NCI-H82 treated with DMSO at 0.1 percent for 48 hours (cell line): ENCODE data around the gene ZNF334.
A peak's percentile ranks its signal among the peaks of the same experiment; 100 is the strongest.

ENCODE experiments used
- DNase-seq: peaks from one replicate; lab custom pipeline; 2025; ENCODE audit not compliant: unreplicated experiment; lab: John Stamatoyannopoulos, UW

ZNF334 gene

DNA sequence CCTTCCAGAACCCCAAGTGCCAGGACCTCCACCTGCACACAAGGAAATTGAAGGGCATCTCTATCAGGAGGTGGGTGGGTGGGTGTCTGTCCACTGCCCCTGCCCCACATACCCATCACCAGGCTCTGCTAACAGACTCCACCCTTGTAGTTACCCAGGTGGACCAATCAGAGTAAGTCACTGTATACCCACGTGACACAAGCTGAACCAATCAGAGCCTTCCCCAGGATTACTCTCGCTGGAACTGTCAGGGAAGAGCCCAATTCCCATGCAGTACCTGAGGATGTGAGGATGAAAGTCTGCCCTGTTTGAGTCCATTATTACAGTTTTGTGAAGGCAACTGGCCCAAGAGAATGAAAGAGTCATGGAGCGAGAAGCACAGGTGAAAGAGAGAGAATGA is 32.9 kb upstream of the ZNF334 start:
- DNase-seq, result no peak

DNA sequence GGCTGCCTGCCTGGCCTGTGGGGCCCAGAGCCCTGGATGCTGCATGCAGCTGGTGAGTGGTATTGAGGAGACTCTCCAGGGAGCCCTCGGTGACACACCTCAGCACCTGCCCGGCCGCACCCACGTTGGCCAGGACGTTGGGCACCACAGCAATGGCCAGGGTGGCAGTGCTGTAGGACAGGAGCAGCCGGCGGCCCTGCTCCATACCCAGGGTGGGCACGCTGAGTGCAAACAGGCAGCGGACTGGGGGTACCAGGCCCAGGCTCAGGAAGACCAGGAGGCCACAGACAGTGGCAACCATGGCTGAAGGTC is 32.4 kb upstream of the ZNF334 start:
- DNase-seq, result no peak

DNA sequence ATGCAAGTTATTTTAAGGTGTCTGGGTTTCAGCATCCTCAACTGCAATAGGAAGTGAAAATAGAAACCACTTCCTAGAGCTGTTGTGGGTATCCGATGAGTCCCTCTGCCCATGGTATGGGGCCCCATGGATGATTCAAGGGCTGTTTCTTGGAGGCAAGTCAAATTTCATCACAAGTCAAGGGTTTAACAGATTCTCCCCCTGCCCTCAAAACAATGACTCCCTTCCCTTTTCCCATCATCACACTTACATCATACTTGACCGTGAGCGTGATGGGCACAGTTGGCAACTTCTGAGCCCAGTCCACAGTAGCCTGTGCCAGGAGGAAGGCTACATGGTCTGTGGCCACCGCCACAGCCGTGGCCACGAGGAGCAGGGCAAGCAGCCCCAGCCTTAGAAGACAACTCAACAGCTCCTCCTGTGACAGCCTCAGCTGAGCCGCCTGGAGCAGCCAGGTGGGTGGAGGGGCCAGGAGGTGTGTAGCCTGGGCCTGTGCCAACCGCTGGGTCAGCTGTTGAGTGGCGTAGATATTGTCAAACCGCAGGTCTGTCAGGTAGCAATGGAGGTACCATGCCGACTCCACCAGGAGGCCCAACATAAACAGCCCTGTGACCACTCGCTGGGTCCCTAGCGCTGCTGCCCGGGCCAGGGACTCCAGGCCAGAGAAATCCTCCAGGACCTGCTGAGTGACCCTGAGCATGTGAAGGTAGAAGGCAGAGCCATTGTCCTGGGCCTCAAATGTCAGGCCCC is 31.9 kb upstream of the ZNF334 start:
- no peak for DNase-seq

DNA sequence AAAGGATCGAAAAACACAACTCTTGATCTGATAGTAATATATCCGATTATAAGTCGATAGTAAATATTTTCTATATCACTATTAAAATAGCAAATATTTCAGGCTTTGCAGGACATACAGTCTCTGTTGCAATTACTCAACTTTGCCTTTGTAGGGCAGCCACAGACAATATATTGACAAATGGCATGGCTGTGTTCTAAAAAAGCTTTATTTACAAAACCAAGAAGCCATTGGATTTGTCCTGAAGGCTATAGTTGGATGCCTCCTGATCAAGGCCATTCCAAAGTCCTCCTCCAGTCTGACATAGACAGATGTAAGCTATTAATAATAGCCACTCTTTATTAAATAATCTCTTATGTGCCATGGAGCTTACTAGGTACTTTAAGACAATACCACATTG is 31.2 kb upstream of the ZNF334 start:
- no peak for DNase-seq

DNA sequence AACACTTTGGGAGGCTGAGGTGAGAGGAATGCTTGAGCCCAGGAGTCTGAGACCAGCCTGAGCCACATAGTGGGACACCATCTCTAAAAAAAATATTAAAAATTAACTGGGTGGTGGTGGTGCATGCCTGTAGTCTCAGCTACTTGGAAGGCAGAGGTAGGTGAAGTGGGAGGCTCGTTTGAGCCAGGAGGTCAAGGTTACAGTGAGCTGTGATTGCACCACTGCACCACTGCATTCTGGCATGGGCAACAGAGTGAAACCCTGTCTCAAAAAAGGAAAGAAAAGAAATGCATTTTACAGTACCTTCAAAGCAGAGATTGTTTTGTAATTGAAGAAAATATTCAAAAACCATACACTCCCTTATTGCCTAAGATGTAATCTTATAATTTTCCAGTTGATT is 30.6 kb upstream of the ZNF334 start:
- DNase-seq, result no peak

DNA sequence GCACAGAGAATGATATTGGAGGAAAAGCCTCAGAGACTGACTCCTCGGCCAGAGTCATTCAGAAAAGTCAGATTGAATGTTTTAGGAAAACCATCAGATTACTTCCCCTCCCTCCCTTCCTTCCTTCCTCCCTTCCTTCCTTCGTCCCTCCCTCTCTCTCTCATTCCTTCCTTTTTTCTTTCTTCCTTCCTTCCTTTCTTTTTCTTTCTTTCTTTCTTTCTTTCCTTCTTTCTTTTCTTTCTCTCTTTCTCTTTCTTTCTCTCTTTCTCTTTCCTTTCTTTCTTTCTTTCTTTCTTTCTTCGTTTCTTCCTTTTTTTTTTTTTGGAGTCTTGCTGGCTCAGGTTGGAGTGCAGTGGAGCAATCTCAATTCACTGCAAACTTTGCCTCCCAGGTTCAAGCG is 29.7 kb upstream of the ZNF334 start:
- no peak for DNase-seq

DNA sequence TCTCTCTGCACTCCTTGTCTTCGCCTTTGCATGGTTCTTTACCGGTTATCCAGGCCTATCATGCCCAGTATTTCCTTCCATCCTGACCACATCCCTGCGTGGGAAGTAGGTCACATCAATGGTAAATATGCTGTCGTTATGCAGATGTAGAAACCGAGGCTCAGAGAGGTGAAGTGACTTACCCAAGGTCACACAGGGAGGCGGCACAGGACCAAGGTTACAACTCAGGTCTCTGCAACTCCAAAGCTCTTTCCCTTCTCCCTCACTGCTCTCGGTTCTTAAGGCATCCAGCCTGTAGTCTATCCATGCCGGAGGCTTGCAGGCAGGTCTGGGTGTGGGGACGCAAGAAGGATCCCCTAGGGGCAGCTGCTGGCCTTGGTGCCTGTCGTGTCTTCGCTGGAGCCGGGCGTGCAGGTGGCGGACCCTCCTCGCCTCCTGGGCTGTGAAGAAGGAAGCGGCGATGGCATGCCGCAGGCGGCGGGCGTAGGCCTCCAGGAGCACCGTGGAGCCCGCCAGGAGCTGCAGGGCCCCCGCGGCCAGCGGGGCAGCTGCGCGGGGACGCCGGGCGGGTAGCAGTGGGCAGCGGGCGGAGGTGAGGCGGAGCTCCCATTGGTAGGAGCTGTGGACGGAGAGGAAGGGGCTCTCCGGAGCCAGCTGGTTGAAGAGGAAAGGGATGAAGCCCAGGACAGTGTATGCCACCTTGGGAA is 28.0 kb upstream of the ZNF334 start:
- DNase-seq, result no peak

DNA sequence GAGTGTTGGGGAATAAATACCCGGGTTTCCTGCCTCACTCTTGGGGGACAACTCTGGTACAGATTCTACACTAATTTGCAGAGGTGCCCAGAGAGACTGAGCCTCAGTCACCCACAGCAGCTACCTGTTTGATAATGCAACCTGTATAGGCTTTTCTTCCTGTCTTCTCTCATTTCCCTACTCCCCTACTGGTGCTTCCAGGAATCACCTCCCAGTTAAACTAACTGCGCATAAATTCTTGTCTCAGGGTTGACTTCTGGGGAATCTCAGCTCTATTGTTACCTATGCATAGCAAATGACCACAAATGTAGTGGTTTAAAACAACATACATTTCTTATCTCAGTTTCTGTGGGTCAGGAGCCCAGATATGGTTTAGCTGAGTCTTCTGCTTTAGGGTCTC is 25.8 kb upstream of the ZNF334 start:
- DNase-seq, result no peak

DNA sequence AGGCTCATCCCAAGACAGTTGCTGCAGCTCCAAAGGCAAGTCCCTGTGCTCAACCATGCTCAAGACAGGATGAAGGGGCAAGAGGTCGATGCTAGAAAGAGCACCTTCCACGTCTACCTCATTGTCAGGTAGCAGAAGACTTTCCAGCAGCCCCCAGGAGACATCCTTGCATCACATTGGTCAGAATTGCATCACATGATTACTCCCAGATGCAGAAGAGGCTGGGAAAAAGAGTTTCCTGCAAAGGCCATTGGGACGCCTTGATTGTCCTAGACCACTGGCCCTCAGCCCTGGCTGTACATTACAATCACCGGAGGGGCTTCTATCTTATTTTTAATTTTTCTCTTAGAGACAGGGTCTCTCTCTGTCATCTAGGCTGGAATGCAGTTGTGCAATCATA is 17.3 kb upstream of the ZNF334 start:
- DNase-seq, result no peak

DNA sequence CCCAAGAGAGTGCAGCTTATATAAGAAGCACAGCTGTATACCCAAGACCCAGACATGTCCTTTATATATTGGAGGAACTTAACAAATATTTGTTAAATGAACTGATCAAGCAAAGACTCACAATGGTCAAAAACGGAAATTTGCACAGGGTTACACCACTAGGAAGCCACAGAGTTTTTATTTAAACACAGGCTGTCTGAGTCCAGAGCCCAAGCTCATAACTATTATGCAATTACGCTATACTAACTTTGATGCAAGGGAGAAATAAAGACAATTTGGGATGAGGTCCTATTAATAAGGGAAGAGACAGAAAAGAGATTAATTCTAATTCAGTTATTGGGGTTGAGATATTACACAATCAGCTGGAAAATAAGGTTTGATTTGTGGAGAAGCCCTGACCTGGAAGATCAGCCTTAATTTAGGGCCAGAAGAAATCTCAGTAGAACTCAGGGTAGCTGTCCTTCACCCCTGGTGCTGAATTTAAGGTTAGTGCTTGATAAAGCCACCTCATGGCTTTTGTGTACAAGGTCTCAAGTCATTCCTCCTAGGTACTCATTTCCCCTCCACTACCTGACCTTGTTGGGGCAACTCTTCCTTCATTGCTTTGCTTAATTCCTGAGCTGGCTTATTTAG is 10.5 kb upstream of the ZNF334 start:
- DNase-seq, result no peak

DNA sequence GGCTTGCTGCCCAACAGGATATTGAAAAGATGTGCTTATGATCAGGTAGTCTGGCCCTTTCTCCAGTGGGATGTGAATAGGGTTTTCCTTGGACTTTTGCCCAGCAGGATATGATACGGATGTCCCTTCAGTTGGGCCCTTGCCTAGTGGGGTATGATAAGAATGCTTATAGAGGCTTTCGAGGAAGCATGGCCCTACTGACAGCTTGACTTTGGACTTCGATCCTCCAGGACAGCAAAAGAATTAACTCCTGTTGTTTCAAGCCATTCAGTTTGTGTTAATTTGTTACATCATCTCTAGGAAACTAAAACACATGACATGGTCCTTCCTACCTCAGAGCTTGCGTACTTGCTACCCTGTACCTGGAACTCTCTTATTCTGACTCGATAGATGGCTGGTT is 9.7 kb upstream of the ZNF334 start:
- no peak for DNase-seq

DNA sequence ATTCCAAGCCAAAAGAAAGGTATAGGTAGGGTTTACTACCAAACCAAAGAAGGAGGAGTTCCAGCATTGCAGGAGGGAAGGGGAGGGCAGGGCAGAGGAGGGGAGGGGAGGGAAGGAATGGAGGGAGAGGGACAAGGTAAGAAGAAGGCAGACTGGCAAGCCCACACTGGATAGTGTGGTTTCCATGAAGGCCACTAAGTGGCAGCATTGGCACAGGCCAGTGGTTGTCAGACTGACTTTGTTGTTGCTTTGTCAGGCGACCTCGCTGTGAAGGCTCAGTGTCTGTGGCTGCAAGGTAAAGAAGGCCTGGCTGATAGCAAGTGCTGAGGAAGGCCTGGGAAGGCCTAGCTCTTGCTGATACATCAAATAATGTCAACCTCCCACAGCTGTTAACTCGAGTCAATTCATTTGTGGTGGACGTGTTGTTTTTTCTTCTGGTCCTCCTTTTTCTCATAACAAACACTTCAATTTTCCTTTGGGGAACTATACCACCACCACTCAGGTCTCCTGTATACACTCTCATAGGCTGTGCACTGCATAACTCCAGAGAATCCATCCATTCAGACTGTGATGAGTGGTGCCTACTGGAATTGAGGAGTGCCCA is 7.7 kb upstream of the ZNF334 start:
- peak; percentile 33 for DNase-seq

DNA sequence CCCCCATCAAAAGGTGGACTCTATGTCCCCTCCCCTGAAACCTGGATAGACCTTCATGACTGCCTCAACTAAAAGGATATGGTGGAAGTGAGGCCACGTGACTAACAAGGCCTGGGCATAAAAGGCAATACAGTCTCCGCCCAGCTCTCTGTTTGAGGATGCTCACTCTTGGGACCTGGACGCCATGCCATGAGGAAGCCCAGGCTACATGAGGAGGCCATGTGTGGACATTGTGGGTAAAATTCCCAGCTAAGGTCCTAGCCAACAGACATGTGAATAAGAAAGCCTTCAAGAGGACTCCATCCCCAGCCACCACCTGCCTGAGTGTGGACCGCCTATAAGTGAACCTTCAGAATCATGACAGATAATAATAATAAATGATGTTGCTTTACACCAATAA is 7.2 kb upstream of the ZNF334 start:
- DNase-seq, result no peak

DNA sequence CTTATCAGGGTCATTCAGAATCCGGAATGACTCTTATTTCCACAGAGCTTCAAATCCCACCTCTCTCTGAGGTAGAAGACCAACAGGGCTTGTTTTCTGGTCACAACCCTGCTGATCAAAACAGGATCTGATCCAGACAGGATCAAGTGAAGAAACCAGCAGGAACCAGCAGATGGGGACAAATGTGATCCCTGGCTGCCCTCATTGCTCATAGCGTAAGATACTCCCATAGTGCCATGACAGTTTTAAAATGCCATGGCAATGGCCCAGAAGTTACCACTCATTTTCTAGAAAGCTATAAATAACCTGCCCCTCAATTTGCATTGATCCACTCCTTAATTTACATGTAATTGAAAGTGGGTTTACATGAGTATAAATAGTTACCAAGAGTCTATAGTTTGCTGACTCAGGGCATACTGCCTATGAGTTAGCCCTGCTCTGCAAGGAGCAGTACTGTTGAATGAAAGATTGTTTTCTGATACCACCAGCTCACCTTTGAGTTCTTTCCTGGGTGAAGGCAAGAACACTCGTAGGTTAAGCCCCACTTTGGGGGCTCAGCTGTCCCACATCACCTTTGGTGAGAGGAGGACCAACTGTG is 6.2 kb upstream of the ZNF334 start:
- no peak for DNase-seq

DNA sequence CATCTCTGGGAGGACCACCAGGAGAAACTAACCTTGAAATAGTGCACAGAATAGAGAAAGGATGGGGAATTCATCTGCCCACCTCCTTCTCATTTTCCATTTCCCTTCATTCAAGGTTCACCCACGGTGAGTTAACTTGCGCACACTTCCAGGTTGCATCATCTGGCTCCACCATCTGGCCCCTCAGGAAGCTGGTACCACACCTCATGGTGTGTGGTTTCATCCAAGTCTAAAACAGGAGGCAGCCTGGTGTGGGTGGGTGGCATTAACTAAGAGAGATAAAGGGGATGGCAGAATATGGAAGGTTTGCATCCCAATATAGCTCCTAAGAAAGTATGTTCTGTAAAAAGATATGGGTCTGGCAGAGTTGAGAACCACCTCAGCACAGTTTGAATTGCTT is 3.8 kb downstream of the ZNF334 start:
- DNase-seq, result no peak

DNA sequence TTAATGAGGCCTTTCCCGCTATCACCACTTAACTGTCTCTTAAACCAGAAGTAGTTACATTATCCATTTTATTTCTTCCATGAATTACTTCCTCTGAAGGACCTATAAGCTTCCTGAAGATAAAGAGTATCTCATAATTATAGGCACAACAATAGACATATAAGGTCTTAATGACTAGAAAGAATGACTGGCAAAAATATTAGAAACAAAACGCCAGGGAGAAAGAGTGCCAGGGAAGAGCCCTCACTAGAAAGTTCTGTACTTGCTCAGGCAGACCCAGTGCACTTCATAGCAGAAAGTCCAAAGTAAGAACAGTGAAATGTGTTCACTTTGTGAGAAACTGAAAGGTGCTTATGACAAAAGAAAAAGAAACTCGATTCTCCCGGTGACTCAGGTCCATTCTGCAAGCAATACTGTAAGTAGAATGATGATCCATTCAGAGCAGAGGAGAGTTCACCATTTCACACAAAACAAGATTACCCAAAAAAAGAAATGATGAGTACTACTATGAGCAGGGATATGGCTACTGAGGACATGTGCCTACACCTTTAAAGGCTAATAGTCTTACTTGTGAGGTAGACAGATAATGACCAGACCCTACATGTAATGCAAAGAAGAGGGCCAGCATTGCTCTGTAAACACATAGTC is 5.5 kb downstream of the ZNF334 start:
- no peak for DNase-seq

DNA sequence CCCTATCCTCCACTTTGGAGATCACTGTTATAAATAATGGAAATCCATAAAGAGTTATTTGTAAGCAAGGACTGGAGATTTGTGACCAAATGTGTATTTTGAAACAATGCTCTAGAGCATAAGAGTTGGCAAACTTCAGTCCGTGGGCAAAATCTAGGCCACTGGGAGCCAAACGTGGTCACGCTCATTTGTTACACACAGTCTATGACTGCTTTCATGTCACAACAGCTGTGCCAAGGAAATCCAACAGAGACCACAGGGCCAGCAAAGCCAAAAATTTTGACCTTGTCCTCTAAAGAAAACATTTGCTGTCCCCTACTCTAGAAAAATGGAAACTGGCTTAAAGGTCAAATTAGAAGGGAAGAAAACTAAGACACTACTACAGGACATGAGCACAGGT is 7.9 kb downstream of the ZNF334 start:
- no peak for DNase-seq

DNA sequence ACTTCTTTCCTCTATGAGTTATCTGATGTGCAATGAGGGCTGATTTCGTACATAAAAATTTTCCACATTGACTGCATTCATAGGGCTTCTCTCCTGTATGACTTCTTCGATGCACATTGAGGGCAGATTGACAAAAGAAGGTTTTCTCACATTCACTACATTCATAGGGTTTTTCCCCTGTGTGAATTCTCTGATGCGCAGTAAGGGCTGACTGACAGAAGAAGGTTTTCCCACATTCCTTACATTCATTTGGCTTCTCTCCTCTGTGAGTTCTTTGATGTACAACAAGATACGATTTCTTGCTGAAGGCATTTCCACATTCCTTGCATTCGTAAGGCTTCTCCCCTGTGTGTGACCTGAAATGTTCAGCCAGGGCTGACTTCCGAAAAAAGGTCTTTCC is 11.4 kb downstream of the ZNF334 start:
- DNase-seq, result no peak

DNA sequence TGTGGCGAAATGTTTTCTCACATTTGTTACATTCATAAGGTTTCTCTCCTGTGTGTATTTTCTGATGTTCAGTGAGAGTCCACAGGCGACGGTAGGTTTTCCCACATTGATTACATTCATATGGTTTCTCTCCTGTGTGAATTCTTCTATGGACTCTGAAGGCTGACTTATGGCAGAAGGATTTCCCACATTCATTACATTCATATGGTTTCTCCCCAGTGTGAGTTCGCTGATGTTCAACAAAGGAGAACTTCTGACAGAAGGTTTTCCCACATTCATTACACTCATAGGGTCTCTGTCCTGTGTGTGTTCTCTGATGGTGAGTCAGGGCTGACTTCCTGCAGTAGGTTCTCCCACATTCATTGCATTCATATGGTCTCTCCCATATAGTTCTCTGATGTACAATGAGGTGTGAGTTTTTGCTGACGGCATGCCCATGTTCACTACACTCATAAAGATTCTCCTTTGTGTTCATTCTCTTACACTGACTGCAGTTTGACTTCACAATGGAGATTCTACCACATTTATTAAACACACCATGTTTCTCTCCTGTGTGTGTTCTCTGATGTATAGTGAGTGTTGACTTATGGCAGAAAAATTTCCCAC is 11.9 kb downstream of the ZNF334 start:
- no peak for DNase-seq

DNA sequence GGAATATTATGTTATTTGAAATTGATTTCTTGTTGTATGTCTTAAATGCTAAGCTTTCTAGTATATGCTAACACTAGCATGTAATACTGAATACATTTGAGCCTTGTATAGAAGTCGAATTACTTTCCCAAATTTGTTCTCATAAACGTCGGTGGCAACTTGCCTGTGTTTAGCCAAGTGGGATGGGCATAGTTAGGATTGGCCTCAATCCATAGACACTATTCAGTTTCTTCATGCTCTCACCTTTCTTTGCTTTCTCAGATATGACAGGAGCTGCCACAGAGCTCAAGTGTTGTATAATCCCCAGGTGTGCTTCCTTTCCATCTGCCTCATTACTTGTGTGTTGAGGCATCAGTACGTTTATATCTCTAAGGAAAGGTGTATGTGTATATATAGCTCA is 19.3 kb downstream of the ZNF334 start:
- DNase-seq, result no peak

DNA sequence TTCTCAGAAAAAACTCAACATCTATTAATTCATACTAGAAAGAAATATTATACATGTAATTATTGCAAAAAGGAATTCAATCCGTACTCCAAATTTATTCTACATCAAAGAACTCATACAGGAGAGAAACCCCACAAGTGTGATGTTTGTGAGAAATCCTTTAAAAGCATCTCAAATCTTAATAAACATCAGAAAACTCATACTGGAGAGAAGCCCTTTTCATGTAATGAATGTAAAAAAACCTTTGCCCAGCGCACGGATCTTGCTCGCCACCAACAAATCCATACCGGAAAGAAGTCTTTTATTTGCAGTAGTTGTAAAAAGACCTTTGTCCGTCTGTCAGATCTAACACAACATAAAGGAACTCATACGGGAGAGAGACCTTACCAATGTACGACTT is 22.0 kb downstream of the ZNF334 start:
- DNase-seq, result no peak
